Heart right ventricle (tissue), 16 donors: Measurements from ENCODE around the gene WDR33. TPM values are rescaled to one million over a fixed set of nuclear protein-coding genes. Genes with fewer than 3 reads are reported as not detected.

Experiments used
- ATAC-seq, 8 donors: fragments of 200-7000 bp; cut with Tn5 transposase; one replicate each; pipeline ENCODE4 v1.9.1; 2020; ENCODE audit warnings: mild to moderate bottlenecking in 8 of 8, moderate library complexity in 8 of 8, moderate number of reproducible peaks in 1 of 8
- DNase-seq, 2 donors: peaks; one replicate each; pipeline ENCODE4 v3.0.0-alpha.2; 2020
- H3K27ac ChIP-seq, 10 donors: fragments of 200-600 bp; sonication (generic) in 2 of 10; one replicate each; pipeline versions ENCODE4 v1.5.0 to v1.8.0; 2020 to 2022; ENCODE audit warnings: mild to moderate bottlenecking in 3 of 10
- H3K27me3 ChIP-seq, 7 donors: fragments of 200-600 bp; one replicate each; pipeline ENCODE4 v1.8.0; 2021 to 2022; ENCODE audit warnings: mild to moderate bottlenecking in 2 of 7
- H3K36me3 ChIP-seq, 9 donors: fragments of 200-600 bp; sonication (generic) in 1 of 9; one replicate each; pipeline versions ENCODE4 v1.5.0 to v1.8.0; 2020 to 2022; ENCODE audit warnings: mild to moderate bottlenecking in 2 of 9
- H3K4me1 ChIP-seq, 9 donors: fragments of 200-600 bp; sonication (generic) in 1 of 9; one replicate each; pipeline versions ENCODE4 v1.5.0 to v1.8.0; 2020 to 2022; ENCODE audit warnings: mild to moderate bottlenecking in 4 of 9
- H3K4me3 ChIP-seq, 10 donors: fragments of 200-600 bp; sonication (generic) in 2 of 10; one replicate each; pipeline versions ENCODE4 v1.5.0 to v1.8.0; 2020 to 2022; ENCODE audit warnings: mild to moderate bottlenecking in 7 of 10, moderate library complexity in 2 of 10
- H3K9me3 ChIP-seq, 11 donors: fragments of 200-600 bp in 10 of 11; sonication (generic) in 2 of 11; one replicate each; pipeline versions ENCODE4 v1.5.0 to v1.8.0; 2013 to 2022; ENCODE audit warnings: mild to moderate bottlenecking in 2 of 11, control low read depth in 1 of 11, moderate library complexity in 1 of 11
- WGBS, 2 donors: extraction: QIAGEN DNeasy Blood & Tissue Kit; methylation state at CpG; one replicate each; pipeline ENCODE4 v1.1.7; 2013; ENCODE audit warnings: inconsistent platforms in 1 of 2; 5-methylcytosine and 5-hydroxymethylcytosine counted together
- intact Hi-C, 10 donors: fragments of 100-400 bp; cut with DNase I; formaldehyde crosslinking; loops; one replicate each; pipeline versions ENCODE4 v1.11.1 to v1.14.2; 2022
- long read RNA-seq, 3 donors: library from polyadenylated mRNA; unstranded; transcript quantifications; one replicate each; pipeline ENCODE4 v2.0.0, GENCODE V29; 2020 to 2021
- polyA plus RNA-seq, 2 donors: library from polyadenylated mRNA; stranded (reverse); fragments of 200-250 nt; gene quantifications; one replicate each; pipeline ENCODE4 v1.2.3, GENCODE V29; 2013
- total RNA-seq, 10 donors: library from RNA; stranded (reverse); fragmentation: NEBNext Ultra II Directional in 3 of 10; extraction: Animal tissue kit (Norgen Biotek cat#: 25700) in 3 of 10; gene quantifications; one replicate each; pipeline versions ENCODE4 v1.2.1 to v1.2.4, GENCODE V29; 2021 to 2023
- TF ChIP-seq, protein P1 (sequence below), 9 donors: fragments of 200-600 bp; sonication (generic) in 2 of 9; IDR thresholded peaks; one replicate each; pipeline versions ENCODE4 v1.5.0 to v1.8.0; 2021 to 2022; ENCODE audit warnings: antibody characterized with exemption in 9 of 9, mild to moderate bottlenecking in 5 of 9, moderate library complexity in 1 of 9
- donor health status: Arrhythmogenic right ventricular cardiomyopathy.
- donor health status: ischemic (EF 13 %, LVEDD 7.1; RV severe dilation, severe dysfunction).
- donor health status: healthy with polysubstance abuse.
- donor health status: DM: no; HTN: yes; CAD: no.
- donor health status: DM: no; HTN: no; CAD: no.
- donor health status: ischemic (EF 25% LVEDD 6.9; RV normal size, moderate dysfunction).
- donor health status: ischemic (EF 25% LVEDD 5.7; RV mildly dilated, moderate dysfunction).
- donor health status: healthy.
- donor health status: DM: yes; HTN: yes; CAD: no.
- donor health status: Ischemic cardiomyopathy.
- donor health status: ischemic (EF 35%, LVEDD 5.7; RV mildly dilated, moderate dysfunction).
- donor health status: nonischemic (EF 11% LVEDD 7.7; RV severe dilation, severe dysfunction).
- donor health status: DM: yes; HTN: yes; CAD: no.
- donor health status: PGD.
- donor health status: ischemic (EF 29% LVEDD 5.4; RV normal size, mild dysfunction).
- donor health status: nonischemic (EF 23%, LVEDD 6.1; RV moderate dilation, normal function).

Gene WDR33
- total RNA-seq, result 10 to 100 TPM; 38.5 to 47.6 (median 42.9) TPM
- 10 to 100 TPM; 10.5 to 18.1 TPM for polyA plus RNA-seq
- long read RNA-seq, donor 1, full-length matches to known transcripts, result 17 of 51 reads
- long read RNA-seq, donor 1, partial matches to known transcripts, result 19 of 51 reads
- long read RNA-seq, donor 1, other reads (novel, unspliced or antisense), result 15 of 51 reads
- long read RNA-seq, donor 2, full-length matches to known transcripts, result 32 of 63 reads
- long read RNA-seq, donor 2, partial matches to known transcripts, result 13 of 63 reads
- long read RNA-seq, donor 2, other reads (novel, unspliced or antisense), result 18 of 63 reads
- long read RNA-seq, donor 3, transcript WDR33-204 (6 exons, 3,104 nt), result major isoform, 27 of 85 reads
- long read RNA-seq, donor 3, partial matches to known transcripts, result 45 of 85 reads
- long read RNA-seq, donor 3, other reads (novel, unspliced or antisense), result 13 of 85 reads

DNA sequence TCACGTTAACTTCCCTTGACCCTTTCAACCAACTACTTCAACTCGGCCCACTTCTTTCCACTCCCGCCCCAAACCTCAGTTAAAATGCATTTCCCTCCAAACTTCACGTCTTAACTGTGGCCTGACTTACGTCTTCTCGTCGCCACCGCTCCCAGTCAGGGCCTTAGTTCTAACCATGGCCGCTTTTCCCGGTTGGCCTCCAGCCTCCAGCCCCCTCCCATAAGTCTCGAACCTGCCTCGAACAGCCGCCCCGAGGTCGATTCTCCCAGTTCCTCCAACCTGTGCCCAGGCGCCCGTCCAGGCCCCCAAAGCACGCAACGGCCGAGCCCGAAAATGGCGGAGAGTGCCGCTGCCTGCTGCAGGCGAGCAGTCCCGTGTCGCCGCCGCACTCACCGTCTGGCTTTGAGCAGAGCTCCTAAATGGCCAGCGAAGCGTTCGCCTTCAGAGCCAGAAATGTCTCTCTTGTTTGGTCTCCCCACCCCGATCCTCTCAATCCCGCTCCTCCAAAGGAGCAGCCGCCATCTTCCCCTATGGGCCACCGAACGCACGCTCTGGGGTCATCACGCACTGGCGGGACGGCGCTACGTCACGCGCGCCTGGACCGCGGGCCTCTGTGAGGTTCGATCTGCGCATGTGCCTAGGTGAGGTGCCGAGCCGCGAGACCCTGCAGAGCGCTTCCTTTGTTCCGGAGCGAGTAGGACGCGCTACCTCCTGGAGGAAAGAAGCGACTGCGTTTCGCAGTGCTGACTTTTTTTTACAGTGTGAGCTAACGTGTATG is at the start of gene WDR33:
Gene WDR33 (minus strand): TSS at position 553 of the 778 bp plus-strand sequence. CDS start 40,190 bp downstream, outside the sequence.
- 0% methylated on average over 62 of the region's 62 CpGs for WGBS, 2 donors
- H3K9me3 ChIP-seq, result no peaks in the 10 kb centered on the region
- peak within 1 kb of the TSS; percentile 61 to 96 (median 80) for H3K4me3 ChIP-seq
- peaks cover 4 to 45% (median 41%) of the 10 kb centered on the region in 9 donors for H3K4me1 ChIP-seq
- ATAC-seq (peak; percentile 99 to 100 (median 99)), DNase-seq (peak; percentile 89 to 90)
- intact Hi-C loops, result loop anchor here in 3 of 10 donors (1.0 to 5.0 kb wide), 3 partner anchors 47 to 110 kb away; partner anchors contain the start of genes SFT2D3 (in 3 of the 3) and POLR2D (in 1 of the 3)
- H3K27me3 ChIP-seq, result no peaks in the 10 kb centered on the region
- peaks cover 0 to 4% (median 0%) of the 10 kb centered on the region in 9 donors for H3K36me3 ChIP-seq
- H3K27ac ChIP-seq, result peak within 1 kb of the TSS; percentile 69 to 96 (median 88)
- TF ChIP-seq, protein P1, sequence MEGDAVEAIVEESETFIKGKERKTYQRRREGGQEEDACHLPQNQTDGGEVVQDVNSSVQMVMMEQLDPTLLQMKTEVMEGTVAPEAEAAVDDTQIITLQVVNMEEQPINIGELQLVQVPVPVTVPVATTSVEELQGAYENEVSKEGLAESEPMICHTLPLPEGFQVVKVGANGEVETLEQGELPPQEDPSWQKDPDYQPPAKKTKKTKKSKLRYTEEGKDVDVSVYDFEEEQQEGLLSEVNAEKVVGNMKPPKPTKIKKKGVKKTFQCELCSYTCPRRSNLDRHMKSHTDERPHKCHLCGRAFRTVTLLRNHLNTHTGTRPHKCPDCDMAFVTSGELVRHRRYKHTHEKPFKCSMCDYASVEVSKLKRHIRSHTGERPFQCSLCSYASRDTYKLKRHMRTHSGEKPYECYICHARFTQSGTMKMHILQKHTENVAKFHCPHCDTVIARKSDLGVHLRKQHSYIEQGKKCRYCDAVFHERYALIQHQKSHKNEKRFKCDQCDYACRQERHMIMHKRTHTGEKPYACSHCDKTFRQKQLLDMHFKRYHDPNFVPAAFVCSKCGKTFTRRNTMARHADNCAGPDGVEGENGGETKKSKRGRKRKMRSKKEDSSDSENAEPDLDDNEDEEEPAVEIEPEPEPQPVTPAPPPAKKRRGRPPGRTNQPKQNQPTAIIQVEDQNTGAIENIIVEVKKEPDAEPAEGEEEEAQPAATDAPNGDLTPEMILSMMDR (IDR thresholded peaks at IDR 0.05), result peak in 5 of 9 donors; percentile 7 to 41 (median 13)

DNA sequence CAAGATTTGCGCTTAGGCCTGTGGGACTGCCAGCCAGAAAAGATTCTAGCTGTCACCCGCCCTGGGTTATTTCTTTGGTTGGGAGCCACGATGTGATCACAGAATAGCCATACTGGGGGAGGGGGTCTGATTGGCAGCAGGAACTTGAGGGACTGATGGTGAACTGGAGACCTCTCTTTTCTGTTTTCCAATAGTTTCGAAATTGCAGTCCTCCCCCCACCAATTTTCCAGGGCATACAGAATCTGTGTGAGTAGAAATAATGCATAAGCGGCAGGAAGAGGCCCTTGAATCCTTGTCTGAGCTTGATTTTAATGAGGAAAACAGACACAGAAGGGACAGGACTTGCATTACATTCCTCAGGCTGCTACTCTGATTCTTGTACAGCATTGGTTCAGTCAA is 49.2 kb upstream of the WDR33 start:
- TF ChIP-seq, protein P1 (IDR thresholded peaks at IDR 0.05), result no peak
- H3K4me3 ChIP-seq, result no peak overlapping the region
- 35 to 37% methylated on average over 5 of the region's 5 CpGs for WGBS, 2 donors
- peaks cover 0 to 24% (median 17%) of the 10 kb centered on the region in 9 donors for H3K36me3 ChIP-seq
- intact Hi-C loops, result no loop called here
- no peaks in the 10 kb centered on the region for H3K9me3 ChIP-seq
- ATAC-seq, result no peak
- DNase-seq, result no peak
- H3K4me1 ChIP-seq, result peaks cover 2 to 58% (median 36%) of the 10 kb centered on the region in 9 donors
- H3K27me3 ChIP-seq, result no peaks in the 10 kb centered on the region
- H3K27ac ChIP-seq, result peak overlapping the region in 6 of 10 donors; percentile 25 to 61 (median 38)

DNA sequence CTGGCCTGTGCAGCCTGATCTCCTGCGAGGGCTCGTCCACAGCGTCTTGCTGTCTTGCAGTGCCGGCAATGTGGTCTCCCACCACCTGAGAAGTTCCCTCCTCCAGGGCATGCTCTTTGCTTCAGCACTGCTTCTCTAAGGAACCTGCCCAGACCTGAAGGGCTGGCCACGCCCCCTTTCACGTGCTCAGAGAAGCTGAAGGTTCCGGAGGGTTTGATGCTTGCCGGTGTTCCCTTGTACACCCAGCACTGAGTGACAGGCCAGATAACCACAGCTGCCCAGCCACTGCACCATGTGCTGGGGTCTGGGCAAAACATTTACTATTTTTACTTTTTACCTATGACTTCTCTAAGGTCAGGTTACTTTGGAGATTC is 48.7 kb upstream of the WDR33 start:
- H3K4me1 ChIP-seq, result peaks cover 2 to 62% (median 36%) of the 10 kb centered on the region in 9 donors
- H3K27ac ChIP-seq, result peak overlapping the region in 6 of 10 donors; percentile 25 to 61 (median 38)
- peaks cover 0 to 20% (median 13%) of the 10 kb centered on the region in 9 donors for H3K36me3 ChIP-seq
- intact Hi-C loops, result no loop called here
- DNase-seq (peak in 1 of 2 donors; percentile 26), ATAC-seq (peak in 1 of 8 donors; percentile 4)
- 23 to 29% methylated on average over 8 of the region's 8 CpGs for WGBS, 2 donors
- no peaks in the 10 kb centered on the region for H3K9me3 ChIP-seq
- no peak overlapping the region for H3K4me3 ChIP-seq
- H3K27me3 ChIP-seq, result no peaks in the 10 kb centered on the region
- TF ChIP-seq, protein P1 (IDR thresholded peaks at IDR 0.05), result no peak

DNA sequence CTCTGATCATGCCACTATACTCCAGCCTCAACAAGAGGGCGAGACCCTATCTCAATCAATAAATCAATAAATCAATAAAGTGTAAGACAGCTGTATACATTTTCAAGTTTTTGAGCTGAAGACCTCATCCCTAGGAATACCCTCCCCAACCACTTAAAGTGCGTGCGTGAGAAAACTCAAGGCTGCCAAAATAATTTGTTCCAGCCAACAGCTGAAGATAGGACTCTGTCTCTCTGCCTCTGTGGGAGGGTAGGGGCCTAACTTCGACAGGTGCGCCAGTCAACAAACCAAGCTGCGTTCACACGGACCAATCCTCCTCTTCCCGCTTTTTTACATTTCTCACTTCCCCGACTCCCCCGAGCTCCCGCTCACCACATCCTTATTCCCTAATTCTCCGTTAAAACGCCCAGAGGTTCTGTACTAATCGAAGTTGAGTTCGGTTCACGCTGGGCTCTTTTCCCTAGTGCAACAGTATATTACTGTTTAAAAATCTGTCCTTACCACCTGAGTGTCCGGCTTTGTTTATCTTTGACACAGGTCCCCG is 46.4 kb upstream of the WDR33 start:
- intact Hi-C loops, result no loop called here
- 5 to 6% methylated on average over 18 of the region's 18 CpGs for WGBS, 2 donors
- DNase-seq (no peak), ATAC-seq (peak in 2 of 8 donors; percentile 5 to 7)
- Histone ChIP-seq H3K4me3 (peak overlapping the region; percentile 65 to 96 (median 94)), H3K4me1 (peaks cover 2 to 75% (median 39%) of the 10 kb centered on the region in 9 donors), H3K27ac (peak overlapping the region in 9 of 10 donors; percentile 70 to 91 (median 78)), H3K36me3 (peaks cover 0 to 14% (median 0%) of the 10 kb centered on the region in 9 donors), H3K9me3 (no peaks in the 10 kb centered on the region), H3K27me3 (no peaks in the 10 kb centered on the region)
- TF ChIP-seq, protein P1 (IDR thresholded peaks at IDR 0.05), result no peak
